ENCODE results near the gene MACROH2A1.

Gene MACROH2A1

GRCh38 chr5:135435467-135436330 lies 36.7 kb upstream of the MACROH2A1 start:
- no peak for DNase-seq

- no peak for DNase-seq
These were observed 35.8 kb upstream of the MACROH2A1 start for GRCh38 chr5:135434591-135435466.

- DNase-seq: no peak
These were observed 34.8 kb upstream of the MACROH2A1 start for GRCh38 chr5:135433681-135434426.

GRCh38 chr5:135432113-135432512 lies 33.1 kb upstream of the MACROH2A1 start:
- DNase-seq: no peak

- no peak for DNase-seq
These were observed 31.1 kb upstream of the MACROH2A1 start for GRCh38 chr5:135430135-135430437.

GRCh38 chr5:135429301-135430134 lies 30.5 kb upstream of the MACROH2A1 start:
- DNase-seq: no peak

GRCh38 chr5:135428586-135428985 lies 29.6 kb upstream of the MACROH2A1 start:
- no peak for DNase-seq

- no peak for DNase-seq
These were observed 27.4 kb upstream of the MACROH2A1 start for GRCh38 chr5:135426102-135427082.

- no peak for DNase-seq
These were observed 26.6 kb upstream of the MACROH2A1 start for GRCh38 chr5:135425641-135426040.

GRCh38 chr5:135423846-135424168 lies 24.8 kb upstream of the MACROH2A1 start:
- DNase-seq: no peak

GRCh38 chr5:135423146-135423845 lies 24.3 kb upstream of the MACROH2A1 start:
- no peak for DNase-seq

- DNase-seq: no peak
These were observed 23.4 kb upstream of the MACROH2A1 start for GRCh38 chr5:135422419-135422818.

GRCh38 chr5:135417083-135417482 lies 18.1 kb upstream of the MACROH2A1 start:
- DNase-seq: no peak

- DNase-seq: no peak
These were observed 6.1 kb upstream of the MACROH2A1 start for GRCh38 chr5:135405082-135405481.

- no peak for DNase-seq
These were observed 3.0 kb upstream of the MACROH2A1 start for GRCh38 chr5:135402031-135402430.

GRCh38 chr5:135400866-135401265 lies 1.8 kb upstream of the MACROH2A1 start:
- DNase-seq: no peak

- DNase-seq: no peak
These were observed 937 bp upstream of the MACROH2A1 start for GRCh38 chr5:135399794-135400542.

- no peak for DNase-seq
These were observed 724 bp downstream of the MACROH2A1 start for GRCh38 chr5:135398160-135398854.

- no peak for DNase-seq
These were observed 1.9 kb downstream of the MACROH2A1 start for GRCh38 chr5:135397084-135397483.
